A375 (cell line): ENCODE results near the gene CHIC2. TPM values are rescaled to one million over a fixed set of nuclear protein-coding genes. Genes with fewer than 3 reads are reported as not detected.

Source experiments
- small RNA-seq: library from RNA; depleted of rRNA; stranded (forward); fragments of <200 nt; gene quantifications from one replicate; pipeline ENCODE3, GENCODE V24; 2014
- total RNA-seq: library from RNA; depleted of rRNA; stranded (reverse); fragments of >200 nt; shearing (Covaris generic); gene quantifications from 2 replicates; pipeline ENCODE4 v1.2.3, GENCODE V29; 2014; rRNA removed

Gene CHIC2
- 51.9 and 60.4 TPM in 2 replicates for total RNA-seq

DNA sequence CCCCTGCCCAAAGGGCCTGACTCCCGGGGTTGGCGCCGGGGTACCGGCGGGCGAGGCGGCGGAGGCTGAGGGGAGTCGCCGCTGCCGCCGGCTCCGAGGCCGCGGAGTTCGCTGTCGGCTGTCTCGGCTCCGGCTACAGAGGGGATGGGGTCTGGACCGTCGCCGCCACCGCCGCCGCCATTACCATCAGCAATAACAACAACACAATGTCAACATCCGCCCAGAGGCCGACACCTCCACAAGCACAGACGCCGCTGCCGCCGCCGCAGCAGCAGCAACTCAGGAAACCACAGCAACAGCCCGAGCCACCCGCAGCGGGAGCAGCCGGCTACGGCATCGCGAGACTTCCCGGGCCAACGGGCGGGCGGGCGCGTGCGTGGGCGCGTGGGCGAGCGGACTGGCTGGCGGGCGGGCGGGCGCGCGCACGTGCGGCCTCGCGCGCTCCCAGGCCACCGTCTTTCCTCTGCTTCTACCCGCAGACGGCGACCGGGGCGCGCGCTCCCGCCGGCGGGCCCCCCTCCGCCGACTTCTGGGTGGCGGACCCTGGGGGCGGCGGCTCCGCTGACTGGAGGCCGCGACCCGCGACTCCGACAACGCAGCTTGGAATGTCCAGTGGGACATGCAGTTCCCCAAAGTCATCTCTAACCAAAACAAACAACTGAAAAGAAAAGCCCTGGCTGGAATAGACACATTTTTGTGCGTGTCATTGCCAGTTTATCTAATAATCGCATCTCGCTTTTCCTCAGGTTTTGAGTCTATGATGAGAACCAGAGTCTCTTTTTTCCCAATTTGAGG, at the start of gene CHIC2:
TSS of gene CHIC2 (minus strand) at position 289 of the 795 bp plus-strand sequence. CDS start 305 bp downstream, outside the sequence.

DNA sequence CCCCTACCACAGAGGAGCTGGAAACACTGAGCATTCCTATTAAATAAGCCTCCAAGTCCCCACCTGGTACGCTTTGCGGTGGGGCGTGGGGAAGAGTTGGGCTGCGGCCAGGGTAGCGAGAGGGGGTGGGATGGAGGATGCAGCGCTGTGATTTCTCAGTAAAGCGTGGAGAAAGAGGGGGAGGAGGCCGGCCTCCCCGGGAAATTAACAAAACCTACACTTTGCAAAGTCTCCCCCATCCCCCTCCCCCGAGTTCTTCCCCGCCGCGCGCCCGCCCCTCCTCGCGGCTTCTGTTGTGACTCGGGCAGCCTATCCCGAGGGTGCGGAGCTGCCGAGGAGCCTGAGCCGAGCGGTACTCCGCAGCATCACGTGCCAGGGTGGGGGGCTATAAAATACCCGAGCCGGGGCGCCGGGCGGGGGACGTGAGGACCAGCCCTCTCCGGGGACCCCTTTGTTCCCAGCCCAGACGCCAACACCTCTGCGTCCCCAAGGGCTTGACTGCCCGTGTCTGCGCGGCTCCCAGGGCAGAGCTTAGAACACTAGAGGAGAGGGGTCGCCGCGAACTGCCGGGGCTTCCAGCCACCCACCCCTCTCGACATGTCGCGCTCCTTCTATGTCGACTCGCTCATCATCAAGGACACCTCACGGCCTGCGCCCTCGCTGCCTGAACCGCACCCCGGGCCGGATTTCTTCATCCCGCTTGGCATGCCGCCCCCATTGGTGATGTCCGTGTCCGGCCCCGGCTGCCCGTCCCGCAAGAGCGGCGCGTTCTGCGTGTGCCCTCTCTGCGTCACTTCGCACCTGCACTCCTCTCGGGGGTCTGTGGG, 35.6 kb upstream of the CHIC2 start, which contains the start of gene GSX2:
TSS of gene GSX2 (plus strand) at position 416 of the 827 bp plus-strand sequence. CDS start at position 598, 182 bp downstream.

Small RNAs within 50 kb of the gene (small RNA-seq; reads per million reads assigned to genes)
- not detected for gene AC110792.1
- gene AC110792.3 = not detected

Other genes with a start within 250 kb of the CHIC2 start
- gene GSX2, start 35.6 kb upstream of the CHIC2 start, total RNA-seq = not detected in 2 replicates
- 1.0 and 1.5 TPM in 2 replicates for gene PDGFRA, start 164.7 kb upstream of the CHIC2 start, total RNA-seq